Lower leg skin (tissue), 4 donors: Measurements from ENCODE around the gene LNP1. TPM values are rescaled to one million over a fixed set of nuclear protein-coding genes. Genes with fewer than 3 reads are reported as not detected.

ENCODE experiments used
- DNase-seq, 2 donors: peaks; one replicate each; pipeline ENCODE4 v3.0.0-alpha.2; 2019; ENCODE audit warnings: low spot score in 2 of 2
- H3K4me3 ChIP-seq: fragments of 200-600 bp; sonication (generic); 2 replicates; pipeline ENCODE4 v1.5.1; 2017; ENCODE audit warnings: mild to moderate bottlenecking, low read depth; ENCODE audit not compliant: poor library complexity, severe bottlenecking
- POLR2A ChIP-seq, 2 donors: fragments of 450-650 bp; IDR thresholded peaks; one replicate each; pipeline ENCODE4 v1.6.1; 2016 to 2017; ENCODE audit warnings: antibody characterized with exemption in 2 of 2, mild to moderate bottlenecking in 1 of 2, moderate library complexity in 1 of 2
- WGBS, 2 donors: methylation state at CpG; one replicate each; pipeline ENCODE4 v1.1.5; 2018; 5-methylcytosine and 5-hydroxymethylcytosine counted together
- intact Hi-C: fragments of 100-400 bp; cut with DNase I; formaldehyde crosslinking; loops from one replicate; pipeline ENCODE4 v1.15.0; 2023; ENCODE audit warnings: low total_unique reads
- total RNA-seq, 4 donors: library from RNA; depleted of rRNA; stranded (reverse); fragments of >200 nt; gene quantifications; one replicate each; pipeline ENCODE4 v1.1.0, GENCODE V29; 2016
- TF ChIP-seq, protein P1 (sequence below), 3 donors: fragments of 450-650 bp; IDR thresholded peaks; one replicate each; pipeline ENCODE4 v1.5.1; 2016; ENCODE audit warnings: antibody characterized with exemption in 3 of 3, mild to moderate bottlenecking in 3 of 3, moderate library complexity in 2 of 3

The LNP1 gene
- total RNA-seq, 4 donors from 2014 or later, result 0.19 to 1.7 (median 0.85) TPM

DNA sequence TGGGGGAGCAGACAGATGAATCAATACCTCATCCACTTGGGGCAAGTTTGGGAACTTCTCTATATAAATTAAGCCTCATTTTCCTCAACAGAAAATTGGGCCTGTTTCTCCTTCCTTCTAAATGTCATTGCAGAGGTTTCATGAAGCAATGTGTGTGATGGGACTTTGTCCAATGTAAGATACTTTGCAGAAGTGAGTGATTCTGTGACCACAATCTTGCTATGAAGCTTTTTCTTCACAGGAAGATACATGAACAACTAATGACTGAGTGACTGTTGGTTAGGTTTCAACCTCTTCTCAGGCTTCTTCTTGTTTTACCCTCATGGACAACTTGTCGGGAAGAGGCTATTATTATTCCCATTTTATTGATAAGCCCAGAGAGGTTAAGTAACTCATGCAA, 102.1 kb downstream of the LNP1 start:
- H3K4me3 ChIP-seq, result no peak overlapping the region
- intact Hi-C loops, result no loop called here
- WGBS, 2 donors, result 84 to 94% methylated on average over 1 of the region's 1 CpG
- no peak for TF ChIP-seq POLR2A (IDR thresholded peaks at IDR 0.05)
- TF ChIP-seq, protein P1, sequence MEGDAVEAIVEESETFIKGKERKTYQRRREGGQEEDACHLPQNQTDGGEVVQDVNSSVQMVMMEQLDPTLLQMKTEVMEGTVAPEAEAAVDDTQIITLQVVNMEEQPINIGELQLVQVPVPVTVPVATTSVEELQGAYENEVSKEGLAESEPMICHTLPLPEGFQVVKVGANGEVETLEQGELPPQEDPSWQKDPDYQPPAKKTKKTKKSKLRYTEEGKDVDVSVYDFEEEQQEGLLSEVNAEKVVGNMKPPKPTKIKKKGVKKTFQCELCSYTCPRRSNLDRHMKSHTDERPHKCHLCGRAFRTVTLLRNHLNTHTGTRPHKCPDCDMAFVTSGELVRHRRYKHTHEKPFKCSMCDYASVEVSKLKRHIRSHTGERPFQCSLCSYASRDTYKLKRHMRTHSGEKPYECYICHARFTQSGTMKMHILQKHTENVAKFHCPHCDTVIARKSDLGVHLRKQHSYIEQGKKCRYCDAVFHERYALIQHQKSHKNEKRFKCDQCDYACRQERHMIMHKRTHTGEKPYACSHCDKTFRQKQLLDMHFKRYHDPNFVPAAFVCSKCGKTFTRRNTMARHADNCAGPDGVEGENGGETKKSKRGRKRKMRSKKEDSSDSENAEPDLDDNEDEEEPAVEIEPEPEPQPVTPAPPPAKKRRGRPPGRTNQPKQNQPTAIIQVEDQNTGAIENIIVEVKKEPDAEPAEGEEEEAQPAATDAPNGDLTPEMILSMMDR (IDR thresholded peaks at IDR 0.05), result no peak
- DNase-seq, result no peak

Other genes starting within 250 kb of the LNP1 start
- gene TBC1D23, start 140.5 kb upstream of the LNP1 start, total RNA-seq, result 10 to 100 TPM; 28.3 to 37.7 (median 35.9) TPM
- 10 to 100 TPM; 21.8 to 46.1 (median 35.0) TPM for gene NIT2, start 66.8 kb upstream of the LNP1 start, total RNA-seq
- gene TOMM70, start 450 bp upstream of the LNP1 start, total RNA-seq, result 10 to 100 TPM; 30.4 to 35.3 (median 33.5) TPM
- 1,000 to 10,000 TPM in 1 of 4 donors, 100 to 1,000 TPM in 3; 421 to 1,097 (median 707) TPM for gene TMEM45A, start 91.1 kb downstream of the LNP1 start, total RNA-seq
- gene ADGRG7, start 208.1 kb downstream of the LNP1 start, total RNA-seq, result not detected